KMS-11 (cell line): ENCODE measurements around the gene PLBD2.

ENCODE experiments used
- H2AFZ ChIP-seq: fragments of 200-600 bp; sonication (generic); 2 replicates; pipeline ENCODE4 v1.6.1; 2016; ENCODE audit warnings: antibody characterized with exemption, mixed run types, low read depth
- H3K27ac ChIP-seq: fragments of 200-600 bp; sonication (generic); 2 replicates; pipeline ENCODE4 v1.6.1; 2016; ENCODE audit warnings: mild to moderate bottlenecking, mixed run types
- H3K27me3 ChIP-seq: fragments of 200-600 bp; sonication (generic); 2 replicates; pipeline ENCODE4 v1.6.1; 2017; ENCODE audit warnings: mild to moderate bottlenecking, low read depth, mixed run types, moderate library complexity; ENCODE audit not compliant: insufficient read depth
- H3K36me3 ChIP-seq: fragments of 200-600 bp; sonication (generic); 2 replicates; pipeline ENCODE4 v1.6.1; 2017; ENCODE audit warnings: mild to moderate bottlenecking, mixed run types; ENCODE audit not compliant: insufficient read depth
- H3K4me1 ChIP-seq: fragments of 200-600 bp; sonication (generic); 2 replicates; pipeline ENCODE4 v1.6.1; 2016; ENCODE audit warnings: mild to moderate bottlenecking, low read depth, mixed run types; ENCODE audit not compliant: poor library complexity, severe bottlenecking
- H3K4me2 ChIP-seq: fragments of 200-600 bp; sonication (generic); 2 replicates; pipeline ENCODE4 v1.7.0; 2016; ENCODE audit warnings: mild to moderate bottlenecking, mixed run types
- H3K4me3 ChIP-seq: fragments of 200-600 bp; sonication (generic); IDR thresholded peaks from 2 replicates; pipeline ENCODE4 v1.6.1; 2017; ENCODE audit warnings: low read depth, low read length, mixed read lengths; ENCODE audit not compliant: insufficient read depth
- H3K79me2 ChIP-seq: fragments of 200-600 bp; sonication (generic); 2 replicates; pipeline ENCODE4 v1.6.1; 2016; ENCODE audit warnings: low read depth, mixed run types; ENCODE audit not compliant: insufficient read depth
- H3K9ac ChIP-seq: fragments of 200-600 bp; sonication (generic); 2 replicates; pipeline ENCODE4 v1.6.1; 2016; ENCODE audit warnings: mild to moderate bottlenecking, mixed run types
- H4K20me1 ChIP-seq: fragments of 200-600 bp; sonication (generic); 2 replicates; pipeline ENCODE4 v1.6.1; 2016; ENCODE audit warnings: mild to moderate bottlenecking, mixed run types; ENCODE audit not compliant: insufficient read depth
- CTCF ChIP-seq: fragments of 200-600 bp; sonication (generic); conservative IDR thresholded peaks from 2 replicates; pipeline ENCODE4 v1.6.1; 2017; ENCODE audit warnings: low read depth, mild to moderate bottlenecking, antibody characterized with exemption, low read length, moderate library complexity, mixed read lengths

Gene PLBD2

DNA sequence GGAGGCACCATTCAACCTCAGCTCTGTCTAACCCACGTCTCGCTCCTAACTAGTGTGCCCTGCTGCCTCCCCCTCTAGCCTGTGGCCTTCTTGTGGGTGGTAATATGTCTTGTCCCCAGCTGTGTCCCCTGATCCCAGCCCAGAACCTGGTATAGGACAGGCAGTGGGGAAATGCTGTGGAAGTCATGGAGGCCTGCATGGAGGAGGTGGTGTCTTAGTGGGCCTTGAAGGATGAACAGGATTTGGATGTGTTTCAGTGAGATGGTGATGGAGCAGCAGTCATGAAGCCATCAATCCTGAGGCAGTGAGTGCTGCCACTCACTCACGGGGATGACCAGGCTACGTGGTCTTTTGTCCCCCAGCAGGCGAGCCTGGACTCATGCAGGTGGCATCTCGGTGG lies 13.4 kb downstream of the PLBD2 start:
- Histone ChIP-seq H4K20me1 (no peaks in the 10 kb centered on the region), H3K36me3 (no peaks in the 10 kb centered on the region), H3K4me1 (no peaks in the 10 kb centered on the region), H3K79me2 (no peaks in the 10 kb centered on the region), H2AFZ (no peak overlapping the region), H3K9ac (no peak overlapping the region), H3K4me2 (no peak overlapping the region), H3K27me3 (no peaks in the 10 kb centered on the region), H3K27ac (no peak overlapping the region), H3K4me3 (no peak overlapping the region)
- TF ChIP-seq CTCF = no peak

GRCh38 chr12:113372371-113372770 lies 14.0 kb downstream of the PLBD2 start:
- H3K4me1 ChIP-seq = no peaks in the 10 kb centered on the region
- H3K36me3 ChIP-seq = no peaks in the 10 kb centered on the region
- H3K27me3 ChIP-seq = no peaks in the 10 kb centered on the region
- no peak overlapping the region for H3K27ac ChIP-seq
- H3K4me3 ChIP-seq = no peak overlapping the region
- no peaks in the 10 kb centered on the region for H3K79me2 ChIP-seq
- H2AFZ ChIP-seq = no peak overlapping the region
- no peak overlapping the region for H3K9ac ChIP-seq
- H4K20me1 ChIP-seq = no peaks in the 10 kb centered on the region
- no peak for TF ChIP-seq CTCF
- no peak overlapping the region for H3K4me2 ChIP-seq

DNA sequence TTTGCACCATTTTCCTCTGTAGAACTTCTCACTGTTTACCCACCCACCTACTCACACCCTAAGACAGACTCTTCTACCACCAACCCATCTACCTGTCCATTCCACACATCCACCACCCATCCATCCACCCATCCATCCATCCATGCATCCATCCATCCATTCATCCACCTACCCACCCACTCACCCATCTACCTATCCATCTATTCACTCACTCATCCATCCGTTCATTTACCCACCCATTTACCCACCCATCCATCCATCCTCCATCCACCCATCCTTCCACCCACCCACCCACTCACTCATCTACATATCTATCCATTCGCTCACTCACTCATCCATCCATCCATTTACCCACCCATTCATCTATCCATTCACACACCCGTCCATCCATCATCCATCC lies 15.1 kb downstream of the PLBD2 start:
- Histone ChIP-seq H2AFZ (no peak overlapping the region), H4K20me1 (no peaks in the 10 kb centered on the region), H3K9ac (no peak overlapping the region), H3K27ac (no peak overlapping the region), H3K27me3 (no peaks in the 10 kb centered on the region), H3K4me2 (no peak overlapping the region), H3K79me2 (no peaks in the 10 kb centered on the region), H3K36me3 (no peaks in the 10 kb centered on the region), H3K4me3 (no peak overlapping the region), H3K4me1 (no peaks in the 10 kb centered on the region)
- no peak for TF ChIP-seq CTCF

GRCh38 chr12:113373969-113374368 lies 15.6 kb downstream of the PLBD2 start:
- Histone ChIP-seq H3K79me2 (no peaks in the 10 kb centered on the region), H3K36me3 (no peaks in the 10 kb centered on the region), H3K4me3 (no peak overlapping the region), H3K9ac (no peak overlapping the region), H3K4me1 (no peaks in the 10 kb centered on the region), H2AFZ (no peak overlapping the region), H3K27ac (no peak overlapping the region), H3K27me3 (no peaks in the 10 kb centered on the region), H4K20me1 (no peaks in the 10 kb centered on the region), H3K4me2 (no peak overlapping the region)
- no peak for TF ChIP-seq CTCF
